CD8-positive, alpha-beta memory T cell (primary cell): ENCODE results near the gene RPS6KA4. TPM values are rescaled to one million over a fixed set of nuclear protein-coding genes. Genes with fewer than 3 reads are reported as not detected.
"Not testable (repeated sequence)": the region's sequence is repeated elsewhere in the genome, so short reads cannot be mapped to it uniquely, and the experiment has no call there.

ENCODE experiments used
- CTCF ChIA-PET: fragments of 350-600 bp; sonication (Branson Sonifier 250); formaldehyde crosslinking; loops from one replicate; lab custom pipeline; 2021; ENCODE audit warnings: antibody characterized with exemption; lab: Charles Lee
- POLR2A ChIA-PET: fragments of 350-600 bp; sonication (Branson Sonifier 250); formaldehyde crosslinking; loops from one replicate; lab custom pipeline; 2021; ENCODE audit warnings: antibody characterized with exemption; lab: Charles Lee
- DNase-seq, 5 donors: peaks; one replicate each; pipeline versions ENCODE4 v3.0.0 to v3.0.0-alpha.2; 2020 to 2022; ENCODE audit warnings: mixed read lengths in 1 of 5
- H3K27ac ChIP-seq: one replicate; pipeline ENCODE4 v1.7.0; 2013; ENCODE audit warnings: low read depth, mild to moderate bottlenecking, low read length, moderate library complexity
- H3K27me3 ChIP-seq: 2 replicates; pipeline ENCODE4 v1.7.0; 2013; ENCODE audit warnings: low read length, mild to moderate bottlenecking; ENCODE audit not compliant: insufficient read depth, poor library complexity, severe bottlenecking
- H3K36me3 ChIP-seq: 2 replicates; pipeline ENCODE4 v1.7.0; 2013; ENCODE audit warnings: mild to moderate bottlenecking, low read length, moderate library complexity; ENCODE audit not compliant: insufficient read depth
- H3K4me1 ChIP-seq: 2 replicates; pipeline ENCODE4 v1.7.0; 2013; ENCODE audit warnings: mild to moderate bottlenecking, low read length, moderate library complexity; ENCODE audit not compliant: insufficient read depth
- H3K4me3 ChIP-seq: 2 replicates; pipeline ENCODE4 v1.7.0; 2013; ENCODE audit warnings: mild to moderate bottlenecking, low read length
- H3K9me3 ChIP-seq: 2 replicates; pipeline ENCODE4 v1.7.0; 2013; ENCODE audit warnings: mild to moderate bottlenecking, low read length
- H3K27ac Mint-ChIP-seq, 8 donors: one replicate each; pipeline ENCODE4 v1.8.0; 2020 to 2021; ENCODE audit warnings: mixed read lengths in 8 of 8, mild to moderate bottlenecking in 6 of 8, inconsistent platforms in 3 of 8, moderate library complexity in 3 of 8
- H3K27me3 Mint-ChIP-seq, 2 donors: one replicate each; pipeline ENCODE4 v1.8.0; 2020 to 2021; ENCODE audit warnings: mixed read lengths in 2 of 2, mild to moderate bottlenecking in 1 of 2, moderate library complexity in 1 of 2
- H3K36me3 Mint-ChIP-seq, 3 donors: one replicate each; pipeline ENCODE4 v1.8.0; 2020 to 2021; ENCODE audit warnings: mixed read lengths in 3 of 3, inconsistent platforms in 1 of 3, mild to moderate bottlenecking in 1 of 3
- H3K4me1 Mint-ChIP-seq, 3 donors: one replicate each; pipeline ENCODE4 v1.8.0; 2020 to 2021; ENCODE audit warnings: mixed read lengths in 3 of 3, inconsistent platforms in 1 of 3, mild to moderate bottlenecking in 1 of 3
- H3K4me3 Mint-ChIP-seq, 7 donors: one replicate each; pipeline ENCODE4 v1.8.0; 2020 to 2021; ENCODE audit warnings: mixed read lengths in 7 of 7, mild to moderate bottlenecking in 6 of 7, moderate library complexity in 4 of 7, inconsistent platforms in 2 of 7
- H3K9me3 Mint-ChIP-seq, 5 donors: one replicate each; pipeline ENCODE4 v1.8.0; 2020 to 2022; ENCODE audit warnings: mixed read lengths in 5 of 5, mild to moderate bottlenecking in 3 of 5, moderate library complexity in 2 of 5, inconsistent platforms in 1 of 5
- polyA plus RNA-seq: library from polyadenylated mRNA; unstranded; fragments of 300-500 nt; fragmentation: Illumina TruSeq; gene quantifications from one replicate; pipeline ENCODE4 v1.2.3, GENCODE V29; 2021
- total RNA-seq, 2 experiments: library from RNA; stranded (reverse); gene quantifications; one replicate each; pipeline ENCODE4 v1.2.3, GENCODE V29; 2021

The RPS6KA4 gene
- total and polyA plus RNA-seq, 3 experiments from 2014 or later: 15.9 to 39.0 (median 38.0) TPM

GRCh38 chr11:64321533-64321932 lies 37.4 kb upstream of the RPS6KA4 start:
- ChIA-PET POLR2A (no interaction called here), CTCF (interaction anchor here (2.5 kb wide), 1 partner anchor 10 kb away, joined by 10 read pairs; no protein-coding TSS in a partner anchor)
- Histone ChIP-seq H3K9me3 (no peaks in the 10 kb centered on the region), H3K27ac (no peak overlapping the region), H3K27me3 (no peaks in the 10 kb centered on the region), H3K36me3 (no peaks in the 10 kb centered on the region), H3K4me1 (peaks cover 10% of the 10 kb centered on the region), H3K4me3 (no peak overlapping the region)
- no peak for DNase-seq
- H3K36me3 Mint-ChIP-seq: peaks cover 4 to 44% (median 4%) of the 10 kb centered on the region in 3 donors
- H3K4me3 Mint-ChIP-seq: peak overlapping the region in 1 of 7 donors; percentile 78
- H3K27ac Mint-ChIP-seq: peak overlapping the region in 2 of 8 donors; percentile 40 to 50
- H3K4me1 Mint-ChIP-seq: peaks cover 24 to 37% (median 24%) of the 10 kb centered on the region in 3 donors
- H3K27me3 Mint-ChIP-seq: peaks cover 0 to 7% of the 10 kb centered on the region in 2 donors
- no peaks in the 10 kb centered on the region for H3K9me3 Mint-ChIP-seq

GRCh38 chr11:64322925-64323260 lies 36.1 kb upstream of the RPS6KA4 start:
- Mint-ChIP-seq H3K4me1 (peaks cover 10 to 26% (median 13%) of the 10 kb centered on the region in 3 donors), H3K4me3 (no peak overlapping the region), H3K27ac (peak overlapping the region in 1 of 8 donors; percentile 88), H3K27me3 (peaks cover 0 to under 1% of the 10 kb centered on the region in 2 donors), H3K9me3 (no peaks in the 10 kb centered on the region), H3K36me3 (peaks cover 4 to 31% (median 4%) of the 10 kb centered on the region in 3 donors)
- CTCF ChIA-PET: interaction anchor here (2.5 kb wide), 1 partner anchor 9 kb away, joined by 10 read pairs; no protein-coding TSS in a partner anchor
- H3K36me3 ChIP-seq: no peaks in the 10 kb centered on the region
- POLR2A ChIA-PET: interaction anchor here (0.5 kb wide), 1 partner anchor 135 kb away, joined by 3 read pairs; no protein-coding TSS in a partner anchor
- H3K27me3 ChIP-seq: no peaks in the 10 kb centered on the region
- H3K9me3 ChIP-seq: no peaks in the 10 kb centered on the region
- no peak overlapping the region for H3K4me3 ChIP-seq
- no peak overlapping the region for H3K27ac ChIP-seq
- DNase-seq: no peak
- H3K4me1 ChIP-seq: peaks cover 6% of the 10 kb centered on the region

- Histone ChIP-seq H3K4me1 (peaks cover 6% of the 10 kb centered on the region), H3K36me3 (no peaks in the 10 kb centered on the region), H3K4me3 (no peak overlapping the region), H3K9me3 (no peaks in the 10 kb centered on the region), H3K27ac (no peak overlapping the region), H3K27me3 (no peaks in the 10 kb centered on the region)
- H3K9me3 Mint-ChIP-seq: no peaks in the 10 kb centered on the region
- H3K27me3 Mint-ChIP-seq: no peaks in the 10 kb centered on the region
- peaks cover 4 to 26% (median 4%) of the 10 kb centered on the region in 3 donors for H3K36me3 Mint-ChIP-seq
- DNase-seq: no peak
- H3K4me3 Mint-ChIP-seq: peak overlapping the region in 1 of 7 donors; percentile 64
- POLR2A ChIA-PET: interaction anchor here (0.5 kb wide), 1 partner anchor 135 kb away, joined by 3 read pairs; no protein-coding TSS in a partner anchor
- CTCF ChIA-PET: interaction anchor here (2.5 kb wide), 1 partner anchor 8 kb away, joined by 10 read pairs; no protein-coding TSS in a partner anchor
- peaks cover 7 to 21% (median 8%) of the 10 kb centered on the region in 3 donors for H3K4me1 Mint-ChIP-seq
- peak overlapping the region in 2 of 8 donors; percentile 73 to 81 for H3K27ac Mint-ChIP-seq
Observed at GRCh38 chr11:64323373-64323772, 35.6 kb upstream of the RPS6KA4 start.

GRCh38 chr11:64323984-64324383 lies 35.0 kb upstream of the RPS6KA4 start:
- CTCF ChIA-PET: interaction anchor here (2.5 kb wide), 1 partner anchor 8 kb away, joined by 10 read pairs; no protein-coding TSS in a partner anchor
- not testable (repeated sequence) for H3K4me1 ChIP-seq, H3K36me3 ChIP-seq, H3K4me3 ChIP-seq, DNase-seq, H3K27me3 Mint-ChIP-seq, H3K27me3 ChIP-seq, H3K9me3 ChIP-seq, H3K9me3 Mint-ChIP-seq, H3K27ac ChIP-seq
- POLR2A ChIA-PET: interaction anchor here (0.6 kb wide), 1 partner anchor 17 kb away, joined by 4 read pairs; no protein-coding TSS in a partner anchor
- Mint-ChIP-seq H3K4me1 (peaks cover 4 to 17% (median 5%) of the 10 kb centered on the region in 3 donors), H3K4me3 (peak overlapping the region in 1 of 7 donors; percentile 64), H3K27ac (peak overlapping the region in 2 of 8 donors; percentile 38 to 73), H3K36me3 (peaks cover 4 to 26% (median 4%) of the 10 kb centered on the region in 3 donors)

- Mint-ChIP-seq H3K4me3 (no peak overlapping the region), H3K27me3 (no peaks in the 10 kb centered on the region), H3K4me1 (peaks cover 0 to 9% (median 0%) of the 10 kb centered on the region in 3 donors), H3K9me3 (no peaks in the 10 kb centered on the region), H3K36me3 (peaks cover 4 to 23% (median 4%) of the 10 kb centered on the region in 3 donors), H3K27ac (no peak overlapping the region)
- no peak overlapping the region for H3K27ac ChIP-seq
- H3K4me1 ChIP-seq: no peaks in the 10 kb centered on the region
- ChIA-PET CTCF (no interaction called here), POLR2A (interaction anchor here (0.6 kb wide), 1 partner anchor 17 kb away, joined by 4 read pairs; no protein-coding TSS in a partner anchor)
- DNase-seq: no peak
- no peaks in the 10 kb centered on the region for H3K36me3 ChIP-seq
- H3K27me3 ChIP-seq: no peaks in the 10 kb centered on the region
- no peak overlapping the region for H3K4me3 ChIP-seq
- no peaks in the 10 kb centered on the region for H3K9me3 ChIP-seq
Observed at GRCh38 chr11:64324692-64325469, 34.1 kb upstream of the RPS6KA4 start.

GRCh38 chr11:64327375-64327774 lies 31.6 kb upstream of the RPS6KA4 start:
- no peak for DNase-seq
- Histone ChIP-seq H3K4me3 (no peak overlapping the region), H3K27ac (no peak overlapping the region), H3K36me3 (no peaks in the 10 kb centered on the region), H3K27me3 (no peaks in the 10 kb centered on the region), H3K4me1 (peaks cover 12% of the 10 kb centered on the region), H3K9me3 (no peaks in the 10 kb centered on the region)
- ChIA-PET CTCF (interaction anchor here (1.0 to 1.1 kb wide), 2 partner anchors 9 to 12 kb away, joined by 3 to 5 read pairs; partner anchors contain the start of genes CCDC88B and PRDX5), POLR2A (interaction anchor here (1.0 kb wide), 1 partner anchor 10 kb away, joined by 3 read pairs; the partner anchor contains the start of genes PRDX5 and TRMT112)
- H3K36me3 Mint-ChIP-seq: peaks cover 0 to 3% (median 0%) of the 10 kb centered on the region in 3 donors
- H3K9me3 Mint-ChIP-seq: no peaks in the 10 kb centered on the region
- H3K27ac Mint-ChIP-seq: peak overlapping the region in 2 of 8 donors; percentile 31 to 36
- no peaks in the 10 kb centered on the region for H3K27me3 Mint-ChIP-seq
- H3K4me3 Mint-ChIP-seq: no peak overlapping the region
- H3K4me1 Mint-ChIP-seq: peaks cover 7 to 10% (median 9%) of the 10 kb centered on the region in 3 donors

GRCh38 chr11:64327993-64328392 lies 31.0 kb upstream of the RPS6KA4 start:
- Mint-ChIP-seq H3K4me1 (peaks cover 7 to 10% (median 9%) of the 10 kb centered on the region in 3 donors), H3K36me3 (peaks cover 0 to 3% (median 0%) of the 10 kb centered on the region in 3 donors), H3K27me3 (no peaks in the 10 kb centered on the region), H3K4me3 (no peak overlapping the region), H3K9me3 (no peaks in the 10 kb centered on the region), H3K27ac (no peak overlapping the region)
- POLR2A ChIA-PET: no interaction called here
- Histone ChIP-seq H3K36me3 (no peaks in the 10 kb centered on the region), H3K4me1 (peaks cover 12% of the 10 kb centered on the region), H3K9me3 (no peaks in the 10 kb centered on the region), H3K27ac (no peak overlapping the region), H3K27me3 (no peaks in the 10 kb centered on the region), H3K4me3 (no peak overlapping the region)
- CTCF ChIA-PET: interaction anchor here (1.1 kb wide), 1 partner anchor 10 kb away, joined by 5 read pairs; the partner anchor contains the start of gene PRDX5
- no peak for DNase-seq
